Measurements from ENCODE around the gene PTCRA. TPM values are rescaled to one million over a fixed set of nuclear protein-coding genes. Genes with fewer than 3 reads are reported as not detected.

PTCRA gene
- total and polyA plus RNA-seq, 2 donors (not counting 3 experiments of a cell fraction or from before 2014, with no cell fraction given), result not detected

DNA sequence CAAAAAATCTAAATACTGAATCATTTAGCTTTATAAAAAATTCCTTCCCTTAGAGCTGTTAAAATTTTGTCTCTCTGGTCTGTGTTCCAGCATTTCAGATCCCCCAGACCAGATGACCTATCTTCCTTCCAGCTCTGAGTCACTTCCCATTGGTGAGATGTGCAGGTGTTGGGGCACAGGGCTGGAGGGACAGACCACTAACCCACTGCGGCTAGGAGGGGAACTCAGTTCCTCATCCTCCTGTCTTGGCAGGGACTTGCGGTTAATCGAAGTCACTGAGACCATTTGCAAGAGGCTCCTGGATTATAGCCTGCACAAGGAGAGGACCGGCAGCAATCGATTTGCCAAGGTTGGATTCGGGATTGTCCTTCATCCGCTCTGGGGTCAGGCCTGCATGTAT is 19.5 kb downstream of the PTCRA start:
- CTCF ChIA-PET, result no interaction called here
- H3K9me1 ChIP-seq (replicated peaks; ENCODE audit: control insufficient read depth, extremely low read depth, insufficient read depth, low read length), result no peaks in the 10 kb centered on the region
- TF ChIP-seq EZH2 (IDR thresholded peaks at IDR 0.05; ENCODE audit: borderline replicate concordance, low read depth, low read length, severe bottlenecking) (no peak), MYC (IDR thresholded peaks at IDR 0.05; ENCODE audit: low read depth, low read length) (no peak), GATA2 (IDR thresholded peaks at IDR 0.05; ENCODE audit: insufficient read depth, insufficient read length, low read depth, low read length) (no peak), JUN (IDR thresholded peaks at IDR 0.05; ENCODE audit: borderline replicate concordance, insufficient read depth, insufficient read length, low read depth) (no peak), FOS (IDR thresholded peaks at IDR 0.05; ENCODE audit: borderline replicate concordance, insufficient read depth, low read length) (no peak), POLR2AphosphoS5 (IDR thresholded peaks at IDR 0.05; ENCODE audit: insufficient read depth, low read depth, low read length) (no peak), POLR2A (IDR thresholded peaks at IDR 0.05; ENCODE audit: low read depth, low read length) (no peak)
- TF ChIP-seq, protein P1, sequence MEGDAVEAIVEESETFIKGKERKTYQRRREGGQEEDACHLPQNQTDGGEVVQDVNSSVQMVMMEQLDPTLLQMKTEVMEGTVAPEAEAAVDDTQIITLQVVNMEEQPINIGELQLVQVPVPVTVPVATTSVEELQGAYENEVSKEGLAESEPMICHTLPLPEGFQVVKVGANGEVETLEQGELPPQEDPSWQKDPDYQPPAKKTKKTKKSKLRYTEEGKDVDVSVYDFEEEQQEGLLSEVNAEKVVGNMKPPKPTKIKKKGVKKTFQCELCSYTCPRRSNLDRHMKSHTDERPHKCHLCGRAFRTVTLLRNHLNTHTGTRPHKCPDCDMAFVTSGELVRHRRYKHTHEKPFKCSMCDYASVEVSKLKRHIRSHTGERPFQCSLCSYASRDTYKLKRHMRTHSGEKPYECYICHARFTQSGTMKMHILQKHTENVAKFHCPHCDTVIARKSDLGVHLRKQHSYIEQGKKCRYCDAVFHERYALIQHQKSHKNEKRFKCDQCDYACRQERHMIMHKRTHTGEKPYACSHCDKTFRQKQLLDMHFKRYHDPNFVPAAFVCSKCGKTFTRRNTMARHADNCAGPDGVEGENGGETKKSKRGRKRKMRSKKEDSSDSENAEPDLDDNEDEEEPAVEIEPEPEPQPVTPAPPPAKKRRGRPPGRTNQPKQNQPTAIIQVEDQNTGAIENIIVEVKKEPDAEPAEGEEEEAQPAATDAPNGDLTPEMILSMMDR (IDR thresholded peaks at IDR 0.05; ENCODE audit: extremely low read depth in 1 of 2, insufficient read depth in 1 of 2, low read depth in 1 of 2, low read length in 2 of 2), result no peak
- TF ChIP-seq, protein P2, sequence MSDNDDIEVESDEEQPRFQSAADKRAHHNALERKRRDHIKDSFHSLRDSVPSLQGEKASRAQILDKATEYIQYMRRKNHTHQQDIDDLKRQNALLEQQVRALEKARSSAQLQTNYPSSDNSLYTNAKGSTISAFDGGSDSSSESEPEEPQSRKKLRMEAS (IDR thresholded peaks at IDR 0.05; ENCODE audit: insufficient read depth, insufficient read length), result no peak
- peaks cover 18% of the 10 kb centered on the region for H3K4me1 ChIP-seq (ENCODE audit: control insufficient read depth, extremely low read depth, insufficient read depth, low read length)
- H3K4me2 ChIP-seq (ENCODE audit: insufficient read depth, low read length), result no peak overlapping the region
- H4K20me1 ChIP-seq (replicated peaks; ENCODE audit: control insufficient read depth, extremely low read depth, insufficient read depth, low read length), result no peaks in the 10 kb centered on the region
- H3K36me3 ChIP-seq (ENCODE audit: control insufficient read depth in 2 of 2, extremely low read depth in 1 of 2, insufficient read depth in 2 of 2, low read length in 2 of 2), result peaks cover 5 to 32% of the 10 kb centered on the region in 2 experiments
- BruUV-seq (replicated peaks), result no TSS peak
- intact Hi-C loops (cut with micrococcal nuclease), result no loop called here
- DNase-seq (ENCODE audit: low read depth, low spot score), result no peak
- no peak overlapping the region for H2AFZ ChIP-seq (ENCODE audit: low read depth, low read length)
- dilution Hi-C loops (cut with MboI; ENCODE audit: extremely low pct_ligation_motif_present, low sequenced_read_pairs), result no loop called here
- H3K27ac ChIP-seq (ENCODE audit: insufficient read depth, low read depth, low read length), result no peak overlapping the region
- no peak overlapping the region for H3K9ac ChIP-seq (replicated peaks; ENCODE audit: extremely low read depth, insufficient read depth, low read length)
- H3K9me3 ChIP-seq (replicated peaks; ENCODE audit: control insufficient read depth, insufficient read depth, low read length), result no peaks in the 10 kb centered on the region
- peaks cover 32% of the 10 kb centered on the region for H3K79me2 ChIP-seq (ENCODE audit: control insufficient read depth, insufficient read depth, low read length)
- FAIRE-seq, result no peak
- H3K27me3 ChIP-seq (ENCODE audit: control insufficient read depth in 2 of 2, insufficient read depth in 2 of 2, low read length in 2 of 2), result no peaks in the 10 kb centered on the region
- no peak overlapping the region for H3K4me3 ChIP-seq (replicated peaks in 1 of 3; ENCODE audit: insufficient read depth in 1 of 3, low read depth in 1 of 3, low read length in 3 of 3)
- POLR2A ChIA-PET, result no interaction called here

All from endothelial cell of umbilical vein (primary cell).